ENCODE measurements around the gene FGA. TPM values are rescaled to one million over a fixed set of nuclear protein-coding genes. Genes with fewer than 3 reads are reported as not detected.

FGA gene
- total and polyA plus RNA-seq, 9 of the 15 experiments (the other 6 are each of a cell fraction or from before 2014, with no cell fraction given): 0.04 to 2.5 (median 0.07) TPM; not detected in 5

DNA sequence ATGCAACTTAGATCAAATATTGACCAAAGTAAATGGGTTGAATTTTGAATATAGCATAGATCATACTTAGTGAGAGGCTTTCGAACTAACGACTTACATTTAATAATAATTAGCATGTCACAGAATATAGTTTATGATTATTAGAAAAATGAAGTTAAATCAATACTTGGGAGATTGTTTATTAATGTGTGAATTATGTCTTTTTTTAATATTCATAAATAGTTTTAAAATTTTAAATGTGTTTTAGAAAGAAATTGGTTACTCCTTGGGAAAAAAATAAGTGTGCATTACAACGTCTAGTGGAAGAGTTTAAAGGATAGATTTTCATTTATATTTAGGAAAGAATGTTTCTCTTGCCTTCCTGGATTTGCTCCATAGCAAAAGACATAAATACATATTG lies 7.3 kb downstream of the FGA start (continued):
- TF ChIP-seq, protein P1, sequence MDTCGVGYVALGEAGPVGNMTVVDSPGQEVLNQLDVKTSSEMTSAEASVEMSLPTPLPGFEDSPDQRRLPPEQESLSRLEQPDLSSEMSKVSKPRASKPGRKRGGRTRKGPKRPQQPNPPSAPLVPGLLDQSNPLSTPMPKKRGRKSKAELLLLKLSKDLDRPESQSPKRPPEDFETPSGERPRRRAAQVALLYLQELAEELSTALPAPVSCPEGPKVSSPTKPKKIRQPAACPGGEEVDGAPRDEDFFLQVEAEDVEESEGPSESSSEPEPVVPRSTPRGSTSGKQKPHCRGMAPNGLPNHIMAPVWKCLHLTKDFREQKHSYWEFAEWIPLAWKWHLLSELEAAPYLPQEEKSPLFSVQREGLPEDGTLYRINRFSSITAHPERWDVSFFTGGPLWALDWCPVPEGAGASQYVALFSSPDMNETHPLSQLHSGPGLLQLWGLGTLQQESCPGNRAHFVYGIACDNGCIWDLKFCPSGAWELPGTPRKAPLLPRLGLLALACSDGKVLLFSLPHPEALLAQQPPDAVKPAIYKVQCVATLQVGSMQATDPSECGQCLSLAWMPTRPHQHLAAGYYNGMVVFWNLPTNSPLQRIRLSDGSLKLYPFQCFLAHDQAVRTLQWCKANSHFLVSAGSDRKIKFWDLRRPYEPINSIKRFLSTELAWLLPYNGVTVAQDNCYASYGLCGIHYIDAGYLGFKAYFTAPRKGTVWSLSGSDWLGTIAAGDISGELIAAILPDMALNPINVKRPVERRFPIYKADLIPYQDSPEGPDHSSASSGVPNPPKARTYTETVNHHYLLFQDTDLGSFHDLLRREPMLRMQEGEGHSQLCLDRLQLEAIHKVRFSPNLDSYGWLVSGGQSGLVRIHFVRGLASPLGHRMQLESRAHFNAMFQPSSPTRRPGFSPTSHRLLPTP (IDR thresholded peaks at IDR 0.05; ENCODE audit: borderline replicate concordance, extremely low read depth, insufficient read length): no peak
- TF ChIP-seq ASH1L (IDR thresholded peaks at IDR 0.05; ENCODE audit: borderline replicate concordance, low read depth, partially characterized antibody) (no peak), DPF2 (IDR thresholded peaks at IDR 0.05) (no peak), HNRNPUL1 (IDR thresholded peaks at IDR 0.05; ENCODE audit: low read length) (no peak), ILF3 (IDR thresholded peaks at IDR 0.05; ENCODE audit: borderline replicate concordance) (no peak), ZNF431 (CRISPR knock-in tag; IDR thresholded peaks at IDR 0.05) (no peak), JUNB (CRISPR knock-in tag; conservative IDR thresholded peaks at IDR 0.05) (no peak), ZNF165 (CRISPR knock-in tag; IDR thresholded peaks at IDR 0.05; ENCODE audit: borderline replicate concordance) (no peak), POLR2G (IDR thresholded peaks at IDR 0.05; ENCODE audit: low read depth, low read length) (no peak)
- TF ChIP-seq, protein P2, sequence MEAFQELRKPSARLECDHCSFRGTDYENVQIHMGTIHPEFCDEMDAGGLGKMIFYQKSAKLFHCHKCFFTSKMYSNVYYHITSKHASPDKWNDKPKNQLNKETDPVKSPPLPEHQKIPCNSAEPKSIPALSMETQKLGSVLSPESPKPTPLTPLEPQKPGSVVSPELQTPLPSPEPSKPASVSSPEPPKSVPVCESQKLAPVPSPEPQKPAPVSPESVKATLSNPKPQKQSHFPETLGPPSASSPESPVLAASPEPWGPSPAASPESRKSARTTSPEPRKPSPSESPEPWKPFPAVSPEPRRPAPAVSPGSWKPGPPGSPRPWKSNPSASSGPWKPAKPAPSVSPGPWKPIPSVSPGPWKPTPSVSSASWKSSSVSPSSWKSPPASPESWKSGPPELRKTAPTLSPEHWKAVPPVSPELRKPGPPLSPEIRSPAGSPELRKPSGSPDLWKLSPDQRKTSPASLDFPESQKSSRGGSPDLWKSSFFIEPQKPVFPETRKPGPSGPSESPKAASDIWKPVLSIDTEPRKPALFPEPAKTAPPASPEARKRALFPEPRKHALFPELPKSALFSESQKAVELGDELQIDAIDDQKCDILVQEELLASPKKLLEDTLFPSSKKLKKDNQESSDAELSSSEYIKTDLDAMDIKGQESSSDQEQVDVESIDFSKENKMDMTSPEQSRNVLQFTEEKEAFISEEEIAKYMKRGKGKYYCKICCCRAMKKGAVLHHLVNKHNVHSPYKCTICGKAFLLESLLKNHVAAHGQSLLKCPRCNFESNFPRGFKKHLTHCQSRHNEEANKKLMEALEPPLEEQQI (IDR thresholded peaks at IDR 0.05): no peak
- TF ChIP-seq, protein P3, sequence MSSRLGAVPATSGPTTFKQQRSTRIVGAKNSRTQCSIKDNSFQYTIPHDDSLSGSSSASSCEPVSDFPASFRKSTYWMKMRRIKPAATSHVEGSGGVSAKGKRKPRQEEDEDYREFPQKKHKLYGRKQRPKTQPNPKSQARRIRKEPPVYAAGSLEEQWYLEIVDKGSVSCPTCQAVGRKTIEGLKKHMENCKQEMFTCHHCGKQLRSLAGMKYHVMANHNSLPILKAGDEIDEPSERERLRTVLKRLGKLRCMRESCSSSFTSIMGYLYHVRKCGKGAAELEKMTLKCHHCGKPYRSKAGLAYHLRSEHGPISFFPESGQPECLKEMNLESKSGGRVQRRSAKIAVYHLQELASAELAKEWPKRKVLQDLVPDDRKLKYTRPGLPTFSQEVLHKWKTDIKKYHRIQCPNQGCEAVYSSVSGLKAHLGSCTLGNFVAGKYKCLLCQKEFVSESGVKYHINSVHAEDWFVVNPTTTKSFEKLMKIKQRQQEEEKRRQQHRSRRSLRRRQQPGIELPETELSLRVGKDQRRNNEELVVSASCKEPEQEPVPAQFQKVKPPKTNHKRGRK (tag; IDR thresholded peaks at IDR 0.05): no peak
- TF ChIP-seq, protein P4, sequence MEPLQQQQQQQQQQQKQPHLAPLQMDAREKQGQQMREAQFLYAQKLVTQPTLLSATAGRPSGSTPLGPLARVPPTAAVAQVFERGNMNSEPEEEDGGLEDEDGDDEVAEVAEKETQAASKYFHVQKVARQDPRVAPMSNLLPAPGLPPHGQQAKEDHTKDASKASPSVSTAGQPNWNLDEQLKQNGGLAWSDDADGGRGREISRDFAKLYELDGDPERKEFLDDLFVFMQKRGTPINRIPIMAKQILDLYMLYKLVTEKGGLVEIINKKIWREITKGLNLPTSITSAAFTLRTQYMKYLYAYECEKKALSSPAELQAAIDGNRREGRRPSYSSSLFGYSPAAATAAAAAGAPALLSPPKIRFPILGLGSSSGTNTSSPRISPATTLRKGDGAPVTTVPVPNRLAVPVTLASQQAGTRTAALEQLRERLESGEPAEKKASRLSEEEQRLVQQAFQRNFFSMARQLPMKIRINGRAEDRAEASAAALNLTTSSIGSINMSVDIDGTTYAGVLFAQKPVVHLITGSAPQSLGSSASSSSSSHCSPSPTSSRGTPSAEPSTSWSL (CRISPR knock-in tag; IDR thresholded peaks at IDR 0.05; ENCODE audit: borderline replicate concordance): no peak

Data from K562 (cell line).